Measurements from ENCODE around the gene PTGIR.
"Not testable (repeated sequence)": the region's sequence is repeated elsewhere in the genome, so short reads cannot be mapped to it uniquely, and the experiment has no call there.

The PTGIR gene

DNA sequence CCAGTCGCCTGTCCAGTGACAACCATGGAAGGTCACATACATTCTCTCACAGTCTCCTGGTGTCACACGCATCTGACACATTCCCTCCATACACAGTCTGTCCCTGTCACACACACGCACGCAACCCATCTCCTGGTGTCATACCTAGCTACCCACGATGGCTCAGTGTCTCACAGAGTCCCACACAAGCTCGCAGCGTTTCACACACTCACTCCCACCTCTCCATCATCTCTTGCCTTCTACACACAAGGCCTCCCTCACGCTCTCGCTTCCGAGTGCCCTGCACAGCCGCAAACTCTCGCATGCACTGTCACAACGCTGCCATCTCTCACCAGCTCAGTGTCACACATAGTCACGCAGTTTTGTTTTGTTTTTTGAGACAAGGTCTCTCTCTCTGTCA lies 12.3 kb upstream of the PTGIR start:
- peak in 1 of 3 experiments; percentile 3 for DNase-seq

- peak in 2 of 3 experiments; percentile 16 to 29 for DNase-seq
Measured at GRCh38 chr19:46635920-46636761, 11.3 kb upstream of the PTGIR start, which contains the start of gene GNG8. Gene GNG8, minus strand, starts transcription at chr19:46636202. Its CDS starts 1,520 bp downstream, at chr19:46634682.

- DNase-seq: peak in 2 of 3 experiments; percentile 85 to 92
Measured at GRCh38 chr19:46634656-46635218, 9.8 kb upstream of the PTGIR start.

DNA sequence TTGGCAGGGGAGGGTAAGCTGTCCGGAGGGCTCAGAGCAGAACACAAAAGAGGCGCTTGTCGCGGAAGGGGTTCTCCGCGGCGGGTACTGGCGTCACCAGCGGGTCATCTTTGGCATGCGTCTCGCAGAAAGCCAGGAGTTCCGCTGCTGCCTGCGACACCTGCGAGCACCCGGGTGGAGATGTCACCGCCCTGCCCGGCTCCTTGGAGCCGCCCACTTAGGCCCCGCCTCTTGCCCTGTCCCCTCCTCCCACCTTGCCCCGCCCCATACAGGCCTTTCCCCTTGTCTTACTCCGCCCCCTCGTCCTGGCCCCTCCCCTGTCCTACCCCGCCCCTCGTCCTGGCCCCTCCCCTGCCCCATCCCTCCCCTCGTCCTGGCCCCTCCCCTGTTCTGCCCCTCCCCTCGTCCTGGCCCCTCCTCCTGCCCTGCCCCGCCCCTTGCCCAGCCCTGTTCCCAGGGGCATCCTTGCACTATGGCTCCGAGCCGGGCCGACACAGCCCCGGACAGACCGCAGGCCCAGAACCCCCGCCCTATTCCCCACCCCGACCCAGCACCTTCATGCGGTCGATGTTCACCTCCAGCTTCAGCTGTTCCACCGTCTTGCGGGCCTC lies 9.3 kb upstream of the PTGIR start:
- DNase-seq: peak; percentile 72 to 86 (median 83)

DNA sequence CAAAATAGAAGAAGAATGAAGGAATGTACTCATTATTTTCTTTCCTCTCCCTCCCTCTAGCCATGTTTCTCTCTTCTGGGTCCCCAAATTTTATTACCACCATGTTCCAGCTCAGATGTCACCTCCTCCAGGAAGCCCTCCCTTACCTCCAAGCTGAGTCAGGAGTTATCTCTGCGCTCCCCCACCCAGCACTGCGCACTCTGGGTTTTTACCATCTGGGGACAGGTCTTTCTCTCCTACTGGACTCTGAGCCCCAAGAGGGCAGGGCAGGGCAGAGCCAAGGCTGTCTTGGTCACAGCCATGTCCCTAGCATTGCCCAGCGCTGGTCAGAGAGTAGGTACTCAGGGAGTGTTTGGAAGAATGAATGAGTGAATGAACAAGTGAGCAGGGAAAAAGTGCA lies 8.2 kb upstream of the PTGIR start:
- DNase-seq: no peak

GRCh38 chr19:46631481-46631880 lies 6.6 kb upstream of the PTGIR start:
- no peak for DNase-seq

GRCh38 chr19:46630586-46631205 lies 5.8 kb upstream of the PTGIR start:
- no peak for DNase-seq

DNA sequence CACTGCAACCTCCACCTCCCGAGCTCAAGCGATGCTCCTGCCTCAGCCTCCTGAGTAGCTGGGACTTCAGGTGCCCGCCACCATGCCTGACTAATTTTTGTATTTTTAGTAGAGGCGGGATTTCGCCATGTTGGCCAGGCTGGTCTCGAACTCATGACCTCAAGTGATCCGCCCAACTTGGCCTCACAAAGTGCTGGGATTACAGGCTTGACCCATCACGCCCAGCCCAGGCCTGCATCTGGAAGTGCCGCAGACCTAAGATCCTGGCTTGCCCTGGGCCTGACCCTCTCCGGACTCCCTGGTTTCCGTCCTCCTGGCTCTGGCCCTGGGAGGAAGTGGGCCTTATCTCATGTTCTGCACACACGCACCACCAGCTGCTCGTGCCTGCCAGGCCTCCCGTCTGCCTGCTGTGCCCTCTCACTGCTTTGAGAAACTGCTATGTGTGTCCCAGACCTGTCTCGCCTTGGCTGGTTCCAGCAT lies 4.7 kb upstream of the PTGIR start:
- no peak for DNase-seq

DNA sequence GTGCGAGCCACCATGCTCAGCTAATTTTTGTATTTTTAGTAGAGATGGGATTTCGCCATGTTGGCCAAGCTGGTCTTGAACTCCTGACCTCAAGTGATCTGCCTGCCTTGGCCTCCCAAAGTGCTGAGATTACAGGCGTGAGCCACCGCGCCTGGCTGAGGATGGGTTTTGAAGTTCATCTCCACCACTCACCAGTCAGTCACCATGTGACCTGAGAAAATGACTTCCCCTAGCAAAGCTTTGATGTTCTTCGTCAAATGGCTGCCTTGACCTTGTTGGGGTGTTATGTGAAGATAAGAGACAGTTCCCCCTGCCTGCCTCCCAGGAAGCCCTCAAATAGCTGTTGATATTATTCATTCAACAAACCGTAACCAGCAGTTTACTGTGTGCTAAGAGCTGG lies 4.1 kb upstream of the PTGIR start:
- DNase-seq: not testable (repeated sequence)

- DNase-seq: no peak
Measured at GRCh38 chr19:46626446-46626845, 1.6 kb upstream of the PTGIR start.

GRCh38 chr19:46625731-46626130 lies 842 bp upstream of the PTGIR start:
- DNase-seq: no peak

- no peak for DNase-seq
Measured at GRCh38 chr19:46623915-46624502, 880 bp downstream of the PTGIR start.

- no peak for DNase-seq
Measured at GRCh38 chr19:46622118-46622446, 2.8 kb downstream of the PTGIR start.

- DNase-seq: no peak
Measured at GRCh38 chr19:46621191-46622117, 3.4 kb downstream of the PTGIR start.

DNA sequence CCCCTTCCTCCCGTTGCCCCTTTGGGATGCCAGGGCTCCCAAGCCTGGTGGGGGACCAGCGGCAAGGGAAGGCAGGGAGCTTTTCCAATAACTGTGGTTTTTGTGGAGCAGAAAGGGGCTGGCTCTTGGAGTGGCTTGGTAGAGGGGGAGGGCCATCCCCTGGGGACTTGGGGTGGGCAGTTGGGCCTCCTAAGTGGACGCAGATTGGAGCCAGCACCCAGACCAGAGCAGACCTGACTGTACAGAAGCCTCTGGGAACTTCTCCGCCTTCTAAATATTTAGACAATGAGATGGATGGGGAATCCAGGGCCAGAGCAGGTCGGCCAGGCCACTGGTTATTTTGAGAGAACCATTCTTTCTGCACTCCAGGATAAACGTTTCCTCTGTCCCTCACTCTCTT lies 4.2 kb downstream of the PTGIR start:
- no peak for DNase-seq

GRCh38 chr19:46620267-46620666 lies 4.6 kb downstream of the PTGIR start:
- no peak for DNase-seq

GRCh38 chr19:46618670-46619231 lies 6.1 kb downstream of the PTGIR start:
- peak in 1 of 3 experiments; percentile 9 for DNase-seq

- no peak for DNase-seq
Measured at GRCh38 chr19:46617601-46618000, 7.3 kb downstream of the PTGIR start.

DNA sequence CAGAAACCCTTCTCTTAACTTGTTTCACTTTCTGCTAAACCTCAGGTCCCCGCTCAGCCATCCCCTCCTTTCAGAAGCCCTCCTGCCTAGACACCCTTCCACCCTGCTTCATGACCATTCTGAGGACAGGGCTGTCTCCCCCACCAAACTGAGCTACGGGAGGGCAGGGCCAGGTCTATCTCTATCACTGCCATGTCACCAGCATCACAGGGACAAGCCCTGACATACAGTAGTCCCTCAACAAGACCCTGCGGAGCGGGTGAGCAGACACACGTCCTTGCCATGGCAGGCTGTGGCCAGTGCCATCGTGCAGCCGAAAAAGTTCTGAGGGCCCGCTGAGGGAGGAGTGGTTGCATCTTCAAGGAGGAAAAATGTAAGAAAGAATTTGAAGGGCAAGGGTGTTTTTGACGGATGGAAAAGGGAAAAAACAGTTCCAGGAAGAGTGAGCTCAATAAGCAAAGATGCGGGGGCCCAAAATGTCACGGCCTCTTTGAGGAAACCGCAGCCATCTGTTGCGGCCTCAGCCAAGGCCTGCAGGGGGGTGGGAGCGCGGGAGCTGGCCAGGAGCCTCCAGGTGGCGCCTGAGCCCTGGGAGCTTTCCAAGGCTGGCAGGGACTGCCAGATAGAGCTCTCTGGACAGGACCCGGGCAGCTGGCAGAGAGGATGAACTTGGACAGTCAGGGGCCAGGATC lies 8.1 kb downstream of the PTGIR start:
- peak; percentile 35 to 65 (median 55) for DNase-seq

DNA sequence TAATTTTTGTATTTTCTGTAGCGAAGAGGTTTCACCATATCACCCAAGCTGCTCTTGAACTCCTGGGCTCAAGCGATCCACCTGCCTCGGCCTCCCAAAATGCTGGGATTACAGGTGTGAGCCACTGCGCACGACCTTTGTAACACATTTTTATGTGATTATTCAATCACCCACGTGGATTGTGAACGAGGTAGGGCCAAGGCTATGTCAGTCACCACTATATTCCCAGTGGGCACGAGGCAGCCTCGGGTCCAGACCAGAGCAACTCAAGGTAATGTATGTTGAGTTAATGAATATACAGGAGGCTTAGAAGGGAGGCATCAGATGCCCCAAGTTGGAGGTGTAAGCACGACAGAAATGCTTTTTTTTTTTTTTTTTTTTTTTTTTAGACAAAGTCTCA lies 8.9 kb downstream of the PTGIR start:
- no peak for DNase-seq
